Activated B cell treated with CpG ODN at 0.5 μM for 24 hours (primary cell): Measurements from ENCODE around the gene LSAMP. TPM values are rescaled to one million over a fixed set of nuclear protein-coding genes. Genes with fewer than 3 reads are reported as not detected.

Source experiments
- ATAC-seq: fragments of 200-7000 bp; cut with Tn5 transposase; one replicate; pipeline ENCODE4 v1.10.0; 2021; ENCODE audit warnings: low read depth, mild to moderate bottlenecking, moderate library complexity
- CTCF ChIA-PET: fragments of 350-600 bp; sonication (Branson Sonifier 250); formaldehyde crosslinking; loops from one replicate; lab custom pipeline; 2021; ENCODE audit warnings: antibody characterized with exemption; lab: Charles Lee
- POLR2A ChIA-PET: fragments of 350-600 bp; sonication (Branson Sonifier 250); formaldehyde crosslinking; loops from one replicate; lab custom pipeline; 2021; ENCODE audit warnings: antibody characterized with exemption; lab: Charles Lee
- DNase-seq: peaks from one replicate; pipeline ENCODE4 v3.0.0; 2022
- H3K27ac Mint-ChIP-seq: one replicate; pipeline ENCODE4 v1.8.0; 2020; ENCODE audit warnings: mixed read lengths
- H3K27me3 Mint-ChIP-seq: one replicate; pipeline ENCODE4 v1.8.0; 2021; ENCODE audit warnings: mixed read lengths
- H3K36me3 Mint-ChIP-seq: one replicate; pipeline ENCODE4 v1.8.0; 2021; ENCODE audit warnings: low read depth, mixed read lengths
- H3K4me1 Mint-ChIP-seq: one replicate; pipeline ENCODE4 v1.8.0; 2021; ENCODE audit warnings: mixed read lengths
- H3K4me3 Mint-ChIP-seq: one replicate; pipeline ENCODE4 v1.8.0; 2020; ENCODE audit warnings: mild to moderate bottlenecking, mixed read lengths
- H3K9me3 Mint-ChIP-seq: one replicate; pipeline ENCODE4 v1.8.0; 2020; ENCODE audit warnings: mixed read lengths
- intact Hi-C: fragments of 100-400 bp; cut with micrococcal nuclease; formaldehyde crosslinking; loops from one replicate; pipeline ENCODE4 v1.15.1; 2024
- total RNA-seq: library from RNA; stranded (reverse); gene quantifications from 2 replicates; pipeline ENCODE4 v1.2.3, GENCODE V29; 2022
- TF ChIP-seq, protein P1 (sequence below): fragments of 200-600 bp; IDR thresholded peaks from one replicate; pipeline ENCODE4 v1.8.0; 2022; ENCODE audit warnings: antibody characterized with exemption, mild to moderate bottlenecking

The LSAMP gene
- total RNA-seq, 1 donor from 2014 or later: 0.16 TPM

DNA sequence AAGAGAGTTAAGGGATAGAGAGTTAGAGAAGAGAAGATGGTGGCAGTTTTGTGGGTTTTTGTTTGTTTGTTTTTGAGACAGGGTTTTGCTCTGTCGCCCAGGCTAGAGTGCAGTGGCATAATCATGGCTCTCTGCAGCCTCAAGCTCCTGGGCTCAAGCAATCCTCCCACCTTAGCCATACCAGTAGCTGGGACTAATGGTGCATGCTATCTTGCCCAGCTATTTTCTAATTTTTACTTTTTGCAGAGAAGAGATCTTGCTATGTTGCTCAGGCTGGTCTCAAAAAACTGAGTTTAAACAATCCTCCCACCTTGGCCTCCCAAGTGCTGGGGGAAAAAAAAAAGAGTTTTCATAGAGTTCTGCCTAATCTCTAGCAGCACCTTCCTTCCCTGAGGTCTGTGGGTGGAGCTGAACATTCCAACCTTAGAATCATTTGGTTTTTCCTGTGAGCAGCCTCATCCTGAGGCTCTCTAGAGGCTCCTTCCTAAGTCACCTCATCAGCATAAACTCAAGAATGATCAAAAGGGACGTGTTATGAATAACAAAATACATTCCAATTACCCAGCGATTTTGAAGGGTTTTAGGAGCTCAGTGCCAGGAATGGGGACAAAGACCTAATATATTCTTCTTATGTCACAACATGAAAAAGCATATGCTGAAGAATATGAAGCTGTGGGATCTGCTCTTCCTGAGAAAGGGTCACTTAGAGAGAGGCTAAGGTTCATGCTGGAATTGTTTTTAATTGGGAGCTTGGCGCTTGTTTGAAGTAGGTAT is 180.6 kb downstream of the LSAMP start:
- H3K27ac Mint-ChIP-seq: no peak overlapping the region
- no peak for ATAC-seq
- no peak for DNase-seq
- H3K27me3 Mint-ChIP-seq: peaks cover 2% of the 10 kb centered on the region
- ChIA-PET CTCF (no interaction called here), POLR2A (no interaction called here)
- intact Hi-C loops: no loop called here
- H3K4me1 Mint-ChIP-seq: no peaks in the 10 kb centered on the region
- TF ChIP-seq, protein P1, sequence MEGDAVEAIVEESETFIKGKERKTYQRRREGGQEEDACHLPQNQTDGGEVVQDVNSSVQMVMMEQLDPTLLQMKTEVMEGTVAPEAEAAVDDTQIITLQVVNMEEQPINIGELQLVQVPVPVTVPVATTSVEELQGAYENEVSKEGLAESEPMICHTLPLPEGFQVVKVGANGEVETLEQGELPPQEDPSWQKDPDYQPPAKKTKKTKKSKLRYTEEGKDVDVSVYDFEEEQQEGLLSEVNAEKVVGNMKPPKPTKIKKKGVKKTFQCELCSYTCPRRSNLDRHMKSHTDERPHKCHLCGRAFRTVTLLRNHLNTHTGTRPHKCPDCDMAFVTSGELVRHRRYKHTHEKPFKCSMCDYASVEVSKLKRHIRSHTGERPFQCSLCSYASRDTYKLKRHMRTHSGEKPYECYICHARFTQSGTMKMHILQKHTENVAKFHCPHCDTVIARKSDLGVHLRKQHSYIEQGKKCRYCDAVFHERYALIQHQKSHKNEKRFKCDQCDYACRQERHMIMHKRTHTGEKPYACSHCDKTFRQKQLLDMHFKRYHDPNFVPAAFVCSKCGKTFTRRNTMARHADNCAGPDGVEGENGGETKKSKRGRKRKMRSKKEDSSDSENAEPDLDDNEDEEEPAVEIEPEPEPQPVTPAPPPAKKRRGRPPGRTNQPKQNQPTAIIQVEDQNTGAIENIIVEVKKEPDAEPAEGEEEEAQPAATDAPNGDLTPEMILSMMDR: no peak
- H3K36me3 Mint-ChIP-seq: no peaks in the 10 kb centered on the region
- no peak overlapping the region for H3K4me3 Mint-ChIP-seq
- no peaks in the 10 kb centered on the region for H3K9me3 Mint-ChIP-seq

DNA sequence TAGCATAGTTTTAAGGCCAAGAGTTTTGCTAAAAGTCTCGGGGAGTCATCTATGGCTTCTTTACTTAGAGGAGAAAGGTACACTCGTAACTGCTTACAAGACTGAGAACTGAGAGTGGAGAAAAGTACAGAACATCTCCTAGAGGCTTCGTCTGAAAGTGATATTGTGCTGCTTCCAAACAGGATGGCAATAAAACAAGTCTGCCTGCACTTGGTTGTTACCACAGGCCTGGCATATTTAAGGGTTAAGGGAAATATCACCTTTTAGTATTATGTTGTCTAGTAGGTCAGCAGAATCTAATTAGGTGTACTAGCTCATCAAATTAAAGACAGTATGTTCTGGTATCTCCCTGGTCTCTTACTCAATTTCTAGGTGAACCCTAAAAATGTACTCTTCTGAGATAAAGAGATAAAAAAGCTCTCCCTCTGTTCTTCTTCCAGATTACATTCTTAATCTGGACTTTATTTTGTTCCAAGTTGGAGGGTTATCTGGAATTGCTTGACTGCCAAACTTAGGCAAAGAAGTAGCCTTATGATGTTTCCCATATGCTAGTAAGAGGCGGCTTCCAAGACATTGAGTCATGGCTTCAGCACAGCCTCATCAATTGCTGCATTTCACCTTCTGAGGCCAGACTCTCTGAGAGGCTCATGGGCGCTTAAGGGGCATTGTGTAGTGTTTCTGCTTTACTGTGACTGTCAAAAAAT is 181.3 kb downstream of the LSAMP start:
- ChIA-PET CTCF (no interaction called here), POLR2A (no interaction called here)
- peaks cover 2% of the 10 kb centered on the region for H3K27me3 Mint-ChIP-seq
- no peak for ATAC-seq
- intact Hi-C loops: no loop called here
- H3K4me1 Mint-ChIP-seq: no peaks in the 10 kb centered on the region
- H3K27ac Mint-ChIP-seq: no peak overlapping the region
- DNase-seq: no peak
- TF ChIP-seq, protein P1: no peak
- no peak overlapping the region for H3K4me3 Mint-ChIP-seq
- no peaks in the 10 kb centered on the region for H3K9me3 Mint-ChIP-seq
- H3K36me3 Mint-ChIP-seq: no peaks in the 10 kb centered on the region

DNA sequence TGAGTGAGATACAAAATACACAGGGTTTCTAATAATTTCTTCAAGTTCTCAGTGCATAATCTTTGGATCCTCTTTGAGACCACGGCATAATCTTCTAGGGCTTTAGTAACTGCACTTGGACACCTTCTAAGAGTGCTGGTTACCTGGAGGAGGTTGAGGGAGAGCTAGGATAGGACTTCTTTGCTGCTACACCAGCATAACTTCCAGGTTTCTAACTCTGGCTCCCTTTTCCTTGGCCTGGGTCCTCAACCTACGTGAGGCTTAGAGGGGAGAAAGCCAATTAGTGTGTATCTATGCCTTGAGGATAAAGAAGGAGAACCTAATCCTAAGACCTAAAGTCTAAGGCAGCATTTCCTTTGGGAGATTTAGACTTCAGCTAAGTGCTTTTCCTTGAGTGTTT is 184.8 kb downstream of the LSAMP start:
- no peak overlapping the region for H3K27ac Mint-ChIP-seq
- CTCF ChIA-PET: no interaction called here
- TF ChIP-seq, protein P1: no peak
- POLR2A ChIA-PET: no interaction called here
- DNase-seq (no peak), ATAC-seq (no peak)
- H3K4me1 Mint-ChIP-seq: no peaks in the 10 kb centered on the region
- H3K4me3 Mint-ChIP-seq: no peak overlapping the region
- H3K27me3 Mint-ChIP-seq: peaks cover 2% of the 10 kb centered on the region
- intact Hi-C loops: no loop called here
- H3K36me3 Mint-ChIP-seq: no peaks in the 10 kb centered on the region
- H3K9me3 Mint-ChIP-seq: no peaks in the 10 kb centered on the region

DNA sequence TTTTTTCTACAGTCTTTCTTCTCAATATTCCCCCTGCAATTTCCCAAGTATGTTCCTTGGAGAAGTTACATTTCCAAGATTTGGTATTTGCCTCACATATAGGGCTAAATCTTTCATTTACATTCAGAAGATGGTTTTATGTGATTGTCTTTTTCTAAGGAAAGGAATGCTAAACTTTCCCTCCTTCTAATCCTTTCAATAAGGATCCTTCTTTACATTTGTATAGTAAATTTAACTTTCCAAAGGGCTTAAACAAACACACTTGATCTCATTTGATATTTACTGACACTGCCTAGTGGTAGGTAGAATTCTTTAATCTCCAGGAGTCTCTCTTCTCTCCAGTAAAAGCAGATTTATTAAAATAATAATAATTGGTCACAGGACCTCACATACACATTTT is 185.3 kb downstream of the LSAMP start:
- Mint-ChIP-seq H3K36me3 (no peaks in the 10 kb centered on the region), H3K4me1 (no peaks in the 10 kb centered on the region), H3K27ac (no peak overlapping the region), H3K27me3 (peaks cover 2% of the 10 kb centered on the region), H3K4me3 (no peak overlapping the region), H3K9me3 (no peaks in the 10 kb centered on the region)
- ATAC-seq: no peak
- TF ChIP-seq, protein P1: no peak
- intact Hi-C loops: loop anchor here (5.0 kb wide), 1 partner anchor 307 kb away; no protein-coding TSS in a partner anchor
- ChIA-PET CTCF (no interaction called here), POLR2A (no interaction called here)
- DNase-seq: no peak

DNA sequence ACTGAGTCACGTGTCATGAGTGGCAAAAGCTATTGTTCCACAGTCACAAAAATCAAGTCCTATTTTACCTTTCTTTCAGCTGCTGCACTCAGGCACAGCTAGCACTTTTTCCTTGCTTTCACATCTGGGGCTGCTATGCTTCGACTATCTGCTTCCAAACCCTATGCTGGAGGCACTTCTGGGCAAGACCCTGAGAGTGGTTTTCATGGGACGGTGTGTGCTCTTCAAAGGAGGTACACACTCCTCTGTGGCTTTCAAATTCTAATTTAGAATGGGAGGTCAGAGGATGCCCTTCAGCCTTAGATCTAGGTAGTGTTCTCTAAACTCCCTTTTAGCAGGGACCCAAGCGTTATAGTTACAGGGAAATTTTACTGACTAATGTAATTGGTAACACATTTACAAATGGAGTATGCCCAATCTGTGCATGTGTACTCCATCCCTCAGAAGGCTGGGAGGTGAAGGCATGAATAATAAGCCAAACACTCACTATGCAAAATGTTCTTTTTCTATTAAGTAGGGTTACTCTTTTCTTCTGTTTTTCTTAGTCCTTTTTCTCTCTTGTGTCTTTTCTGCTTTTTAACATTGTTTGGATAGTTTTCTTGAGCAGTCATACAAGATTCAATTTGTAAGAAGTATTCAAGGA is 188.3 kb downstream of the LSAMP start:
- no peak overlapping the region for H3K4me3 Mint-ChIP-seq
- no peaks in the 10 kb centered on the region for H3K9me3 Mint-ChIP-seq
- H3K4me1 Mint-ChIP-seq: no peaks in the 10 kb centered on the region
- CTCF ChIA-PET: no interaction called here
- H3K36me3 Mint-ChIP-seq: no peaks in the 10 kb centered on the region
- ATAC-seq (no peak), DNase-seq (no peak)
- intact Hi-C loops: loop anchor here (5.0 kb wide), 1 partner anchor 310 kb away; no protein-coding TSS in a partner anchor
- TF ChIP-seq, protein P1: no peak
- no peaks in the 10 kb centered on the region for H3K27me3 Mint-ChIP-seq
- POLR2A ChIA-PET: no interaction called here
- no peak overlapping the region for H3K27ac Mint-ChIP-seq
